ENCODE data around the gene MTHFD2.

MTHFD2 gene

DNA sequence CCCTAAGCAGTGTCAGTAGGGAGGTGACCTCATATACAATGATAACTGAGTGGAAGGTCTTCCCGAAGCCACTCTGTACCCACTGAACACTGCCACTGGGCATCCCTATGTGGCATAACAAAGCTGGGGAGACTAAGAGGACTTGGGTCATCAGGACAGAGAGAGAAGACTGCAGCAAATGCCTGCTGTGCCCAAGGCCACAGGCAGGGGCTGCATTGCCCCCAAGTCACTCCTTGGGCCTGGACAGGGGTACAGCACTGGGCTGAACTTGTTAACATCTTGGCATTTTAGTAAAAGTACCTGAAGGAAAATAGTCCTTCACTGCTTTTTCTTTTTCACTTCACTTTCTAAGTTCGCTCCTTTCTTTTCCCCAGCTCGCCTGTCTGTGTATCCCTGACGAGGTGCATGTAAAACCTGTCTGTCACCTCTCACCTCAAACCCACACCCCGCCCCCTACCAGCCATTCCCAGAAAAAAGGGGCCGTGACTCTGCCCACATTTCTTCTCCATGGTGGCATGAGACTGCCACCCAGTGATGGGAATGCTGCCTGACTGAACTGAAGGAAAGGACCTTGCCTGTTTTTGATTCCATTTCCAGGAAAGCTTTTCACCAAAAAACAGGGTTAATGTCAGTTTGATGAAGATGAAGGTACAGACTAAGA lies 62.9 kb downstream of the MTHFD2 start:
- peak; percentile 71 for DNase-seq (ENCODE audit: low spot score)
- ChIA-PET POLR2A (ENCODE audit: low non-redundant PET) (no interaction called here), CTCF (interaction anchor here (0.7 to 2.5 kb wide), 10 partner anchors 12 to 1359 kb away, joined by 3 to 7 read pairs (median 5); partner anchors contain the start of gene DUSP11)
- H3K27ac ChIP-seq, result no peak overlapping the region
- TF ChIP-seq, protein P1, sequence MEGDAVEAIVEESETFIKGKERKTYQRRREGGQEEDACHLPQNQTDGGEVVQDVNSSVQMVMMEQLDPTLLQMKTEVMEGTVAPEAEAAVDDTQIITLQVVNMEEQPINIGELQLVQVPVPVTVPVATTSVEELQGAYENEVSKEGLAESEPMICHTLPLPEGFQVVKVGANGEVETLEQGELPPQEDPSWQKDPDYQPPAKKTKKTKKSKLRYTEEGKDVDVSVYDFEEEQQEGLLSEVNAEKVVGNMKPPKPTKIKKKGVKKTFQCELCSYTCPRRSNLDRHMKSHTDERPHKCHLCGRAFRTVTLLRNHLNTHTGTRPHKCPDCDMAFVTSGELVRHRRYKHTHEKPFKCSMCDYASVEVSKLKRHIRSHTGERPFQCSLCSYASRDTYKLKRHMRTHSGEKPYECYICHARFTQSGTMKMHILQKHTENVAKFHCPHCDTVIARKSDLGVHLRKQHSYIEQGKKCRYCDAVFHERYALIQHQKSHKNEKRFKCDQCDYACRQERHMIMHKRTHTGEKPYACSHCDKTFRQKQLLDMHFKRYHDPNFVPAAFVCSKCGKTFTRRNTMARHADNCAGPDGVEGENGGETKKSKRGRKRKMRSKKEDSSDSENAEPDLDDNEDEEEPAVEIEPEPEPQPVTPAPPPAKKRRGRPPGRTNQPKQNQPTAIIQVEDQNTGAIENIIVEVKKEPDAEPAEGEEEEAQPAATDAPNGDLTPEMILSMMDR (conservative IDR thresholded peaks at IDR 0.05; ENCODE audit: low read depth), result peak; percentile 67

DNA sequence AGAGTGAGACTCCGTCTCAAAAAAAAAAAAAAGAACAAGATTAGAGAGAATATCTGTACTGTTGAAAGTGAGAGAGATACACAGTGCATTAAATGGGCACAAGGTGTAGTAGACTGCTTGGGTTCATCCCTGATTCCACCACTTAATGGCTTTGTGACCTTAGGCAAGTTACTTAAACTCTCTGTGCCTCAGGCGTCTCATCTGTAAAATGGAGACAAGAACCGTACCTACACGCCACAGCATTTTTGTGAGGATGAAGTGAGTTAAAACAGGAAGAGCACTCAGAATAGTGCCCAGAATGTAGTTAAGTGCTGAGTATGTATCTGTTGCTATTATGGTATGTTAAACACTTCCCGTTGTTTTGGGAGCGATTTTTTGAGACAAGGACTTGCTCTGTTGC lies 64.3 kb downstream of the MTHFD2 start:
- ChIA-PET POLR2A (ENCODE audit: low non-redundant PET) (no interaction called here), CTCF (interaction anchor here (0.6 to 2.5 kb wide), 2 partner anchors 13 to 1416 kb away, joined by 4 to 7 read pairs; no protein-coding TSS in a partner anchor)
- DNase-seq (ENCODE audit: low spot score), result no peak
- H3K27ac ChIP-seq, result no peak overlapping the region
- TF ChIP-seq, protein P1 (conservative IDR thresholded peaks at IDR 0.05; ENCODE audit: low read depth), result no peak

DNA sequence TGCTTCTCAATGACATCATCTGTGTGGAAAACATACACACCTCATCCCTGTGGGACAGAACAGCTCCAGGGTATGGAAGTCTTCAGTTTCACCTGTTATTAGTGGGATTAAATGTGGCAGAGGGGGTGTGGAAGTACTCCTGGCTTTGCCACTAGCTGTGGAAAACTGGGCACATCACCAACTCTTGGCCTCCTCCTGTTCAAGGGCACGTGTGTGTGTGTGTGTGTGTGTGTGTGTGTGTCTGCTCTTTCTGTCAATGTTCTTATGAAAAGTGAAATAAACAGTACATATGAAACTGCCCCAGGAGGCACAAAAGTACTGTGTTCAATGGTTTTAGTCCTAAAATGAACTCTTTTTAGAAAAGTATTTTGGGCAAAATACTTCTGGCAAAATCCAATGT lies 65.9 kb downstream of the MTHFD2 start:
- no peak overlapping the region for H3K27ac ChIP-seq
- POLR2A ChIA-PET (ENCODE audit: low non-redundant PET), result no interaction called here
- TF ChIP-seq, protein P1 (conservative IDR thresholded peaks at IDR 0.05; ENCODE audit: low read depth), result no peak
- no peak for DNase-seq (ENCODE audit: low spot score)
- CTCF ChIA-PET, result interaction anchor here (0.6 kb wide), 1 partner anchor 219 kb away, joined by 3 read pairs; the partner anchor contains the start of genes CCDC142 and TTC31

DNA sequence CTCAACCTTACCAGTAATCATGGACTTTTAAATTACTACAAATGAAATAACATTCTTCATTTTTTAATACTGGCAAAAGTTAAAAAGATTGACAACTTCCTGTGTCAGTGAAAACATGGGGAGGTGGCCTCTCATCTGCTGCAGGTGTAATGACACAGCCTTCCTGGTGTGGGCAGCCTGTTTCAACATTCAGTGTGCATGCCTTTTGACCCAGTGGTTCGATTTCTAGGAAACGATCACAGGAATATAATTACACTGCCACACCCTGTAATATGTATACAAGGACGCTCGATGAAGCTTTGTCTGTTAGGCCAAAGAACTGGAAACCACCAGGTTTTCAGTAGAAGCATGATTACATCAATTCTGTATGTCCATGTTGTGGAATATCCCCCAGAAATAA lies 68.7 kb downstream of the MTHFD2 start:
- TF ChIP-seq, protein P1 (conservative IDR thresholded peaks at IDR 0.05; ENCODE audit: low read depth), result 0 out of 2 replicates have a peak, but pooled peaks have one; percentile 20
- H3K27ac ChIP-seq, result no peak overlapping the region
- CTCF ChIA-PET, result interaction anchor here (0.6 to 1.0 kb wide), 2 partner anchors 40 to 119 kb away, joined by 3 read pairs; no protein-coding TSS in a partner anchor
- POLR2A ChIA-PET (ENCODE audit: low non-redundant PET), result no interaction called here
- peak; percentile 59 for DNase-seq (ENCODE audit: low spot score)
